Measurements from ENCODE around the gene B3GNT8.

DNA sequence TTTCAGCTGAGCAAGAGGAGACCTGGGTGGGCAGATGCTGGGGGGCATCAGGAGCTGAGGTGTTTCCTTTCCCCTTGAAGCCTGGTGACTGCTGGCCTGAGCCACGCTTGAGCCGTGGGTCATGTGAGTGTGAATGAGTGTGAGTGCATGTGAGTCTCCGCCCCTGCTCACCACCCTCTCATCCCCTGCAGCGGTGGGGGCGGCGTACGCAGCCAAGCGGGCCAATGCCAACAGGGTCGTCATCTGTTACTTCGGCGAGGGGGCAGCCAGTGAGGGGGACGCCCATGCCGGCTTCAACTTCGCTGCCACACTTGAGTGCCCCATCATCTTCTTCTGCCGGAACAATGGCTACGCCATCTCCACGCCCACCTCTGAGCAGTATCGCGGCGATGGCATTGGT lies 5.2 kb downstream of the B3GNT8 start:
- TF ChIP-seq, protein P1, sequence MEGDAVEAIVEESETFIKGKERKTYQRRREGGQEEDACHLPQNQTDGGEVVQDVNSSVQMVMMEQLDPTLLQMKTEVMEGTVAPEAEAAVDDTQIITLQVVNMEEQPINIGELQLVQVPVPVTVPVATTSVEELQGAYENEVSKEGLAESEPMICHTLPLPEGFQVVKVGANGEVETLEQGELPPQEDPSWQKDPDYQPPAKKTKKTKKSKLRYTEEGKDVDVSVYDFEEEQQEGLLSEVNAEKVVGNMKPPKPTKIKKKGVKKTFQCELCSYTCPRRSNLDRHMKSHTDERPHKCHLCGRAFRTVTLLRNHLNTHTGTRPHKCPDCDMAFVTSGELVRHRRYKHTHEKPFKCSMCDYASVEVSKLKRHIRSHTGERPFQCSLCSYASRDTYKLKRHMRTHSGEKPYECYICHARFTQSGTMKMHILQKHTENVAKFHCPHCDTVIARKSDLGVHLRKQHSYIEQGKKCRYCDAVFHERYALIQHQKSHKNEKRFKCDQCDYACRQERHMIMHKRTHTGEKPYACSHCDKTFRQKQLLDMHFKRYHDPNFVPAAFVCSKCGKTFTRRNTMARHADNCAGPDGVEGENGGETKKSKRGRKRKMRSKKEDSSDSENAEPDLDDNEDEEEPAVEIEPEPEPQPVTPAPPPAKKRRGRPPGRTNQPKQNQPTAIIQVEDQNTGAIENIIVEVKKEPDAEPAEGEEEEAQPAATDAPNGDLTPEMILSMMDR (IDR thresholded peaks at IDR 0.05) = no peak
- TF ChIP-seq ZFX (IDR thresholded peaks at IDR 0.05; ENCODE audit: borderline replicate concordance) = no peak

All from 22Rv1 (cell line).